Nucleus accumbens (tissue), 56 donors: Measurements from ENCODE around the gene TOMM20.
A peak's percentile ranks its signal among the peaks of the same experiment; 100 is the strongest.
"Not testable (repeated sequence)": the region's sequence is repeated elsewhere in the genome, so short reads cannot be mapped to it uniquely, and the experiment has no call there.

Experiments
- DNase-seq, 56 donors: peaks; one replicate each; lab custom pipeline; 2025; lab: John Stamatoyannopoulos, UW

TOMM20 gene

GRCh38 chr1:235105051-235106043 is 23.3 kb downstream of the TOMM20 start:
- DNase-seq: no peak

GRCh38 chr1:235102993-235103411 is 25.6 kb downstream of the TOMM20 start:
- peak in 15 of 56 donors; percentile 5 to 56 (median 23) for DNase-seq

- no peak for DNase-seq
Measured at GRCh38 chr1:235102259-235102582, 26.4 kb downstream of the TOMM20 start.

DNA sequence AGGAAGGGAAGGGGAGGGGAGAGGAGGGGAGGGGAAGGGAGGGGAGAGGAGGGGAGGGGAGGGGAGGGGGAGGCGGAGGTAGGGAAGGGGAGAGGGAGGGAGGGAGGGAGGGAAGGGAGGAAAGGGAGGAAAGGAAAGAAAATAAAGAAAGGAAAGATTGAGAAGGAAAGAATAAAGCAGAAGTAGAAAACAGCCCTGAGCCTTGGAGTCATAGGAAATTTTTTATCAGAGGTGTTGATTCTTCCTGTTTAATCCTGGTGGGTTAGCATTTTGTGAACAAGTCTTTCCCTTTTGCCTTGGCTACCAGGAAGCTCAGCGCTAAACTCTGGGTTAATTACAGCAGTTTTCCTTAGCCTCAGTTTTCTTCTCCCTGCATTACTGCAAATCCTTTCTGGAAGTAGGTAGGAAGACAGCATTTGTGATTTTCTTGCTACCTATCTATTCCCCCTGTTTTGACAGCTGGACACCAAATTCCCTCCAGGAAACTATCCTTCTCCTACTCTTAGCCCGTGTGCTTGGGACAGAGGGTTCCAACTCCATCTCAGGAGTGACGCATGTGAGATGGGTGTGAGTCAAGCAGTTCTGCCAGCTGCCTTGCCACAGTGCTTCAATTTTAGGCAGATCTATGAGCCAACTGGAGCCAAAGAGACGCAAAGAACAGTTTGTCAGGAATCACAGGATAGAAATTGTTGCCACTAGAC is 26.9 kb downstream of the TOMM20 start:
- no peak for DNase-seq

DNA sequence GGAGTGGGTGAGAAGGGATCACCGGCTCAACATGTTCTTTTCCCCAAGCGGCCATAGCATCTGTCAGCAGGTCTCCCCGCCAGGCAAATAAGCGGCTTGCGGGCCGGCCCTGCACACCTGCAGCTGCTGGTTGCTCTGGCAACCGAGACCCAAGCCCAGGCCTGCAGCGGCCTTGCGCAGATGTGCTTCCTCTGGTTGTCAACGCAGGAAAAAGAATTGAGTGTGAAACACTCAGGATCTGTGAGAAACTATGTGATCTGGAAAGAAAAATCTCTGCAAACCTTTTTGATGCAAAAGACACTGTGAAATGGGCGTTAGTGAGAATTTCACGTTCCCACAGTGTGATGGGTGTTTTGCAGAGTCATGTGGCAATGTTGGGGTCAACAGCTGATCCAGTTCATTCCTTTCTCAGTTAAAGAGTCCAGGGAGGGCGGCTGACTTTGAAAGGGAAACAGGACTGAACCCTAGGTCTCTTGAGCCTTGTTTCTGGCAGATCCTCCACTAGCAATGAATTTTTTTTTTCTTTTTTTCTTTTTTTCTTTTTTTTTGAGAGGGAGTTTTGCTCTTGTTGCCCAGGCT is 28.4 kb downstream of the TOMM20 start:
- no peak for DNase-seq

DNA sequence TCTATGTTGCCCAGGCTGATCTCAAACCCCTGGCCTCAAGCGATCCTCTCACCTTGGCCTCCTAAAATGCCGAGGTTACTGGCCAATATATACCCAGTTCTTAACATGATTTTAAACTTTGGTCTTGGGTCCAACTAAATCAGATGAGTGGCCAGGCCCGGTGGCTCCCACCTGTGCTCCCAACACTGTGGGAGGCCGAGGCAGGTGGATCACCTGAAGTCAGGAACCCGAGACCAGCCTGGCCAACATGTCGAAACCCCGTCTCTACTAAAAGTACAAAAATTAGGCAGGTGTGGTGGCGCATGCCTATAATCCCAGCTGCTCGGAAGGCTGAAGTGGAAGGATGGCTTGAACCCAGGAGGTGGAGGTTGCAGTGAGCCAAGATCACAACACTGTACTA is 29.6 kb downstream of the TOMM20 start:
- no peak for DNase-seq

GRCh38 chr1:235098547-235098946 is 30.1 kb downstream of the TOMM20 start:
- no peak for DNase-seq

DNA sequence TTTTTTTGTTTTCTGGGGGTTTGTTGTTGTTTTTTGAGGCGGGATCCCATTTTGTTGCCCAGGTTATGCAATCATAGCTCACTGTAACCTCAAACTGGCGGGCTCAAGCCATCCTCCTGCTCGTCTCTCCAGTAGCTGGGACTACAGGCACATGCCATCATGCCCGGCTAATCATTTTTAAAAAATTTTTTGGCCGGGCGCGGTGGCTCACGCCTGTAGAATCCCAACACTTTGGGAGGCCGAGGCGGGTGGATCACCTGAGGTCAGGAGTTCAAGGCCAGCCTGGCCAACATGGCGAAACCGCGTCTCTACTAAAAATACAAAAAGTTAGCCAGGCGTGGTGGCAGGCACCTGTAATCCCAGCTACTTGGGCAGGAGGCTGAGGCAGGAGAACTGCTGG is 31.1 kb downstream of the TOMM20 start:
- not testable (repeated sequence) for DNase-seq

- DNase-seq: no peak
Measured at GRCh38 chr1:235095938-235096562, 32.6 kb downstream of the TOMM20 start.

DNA sequence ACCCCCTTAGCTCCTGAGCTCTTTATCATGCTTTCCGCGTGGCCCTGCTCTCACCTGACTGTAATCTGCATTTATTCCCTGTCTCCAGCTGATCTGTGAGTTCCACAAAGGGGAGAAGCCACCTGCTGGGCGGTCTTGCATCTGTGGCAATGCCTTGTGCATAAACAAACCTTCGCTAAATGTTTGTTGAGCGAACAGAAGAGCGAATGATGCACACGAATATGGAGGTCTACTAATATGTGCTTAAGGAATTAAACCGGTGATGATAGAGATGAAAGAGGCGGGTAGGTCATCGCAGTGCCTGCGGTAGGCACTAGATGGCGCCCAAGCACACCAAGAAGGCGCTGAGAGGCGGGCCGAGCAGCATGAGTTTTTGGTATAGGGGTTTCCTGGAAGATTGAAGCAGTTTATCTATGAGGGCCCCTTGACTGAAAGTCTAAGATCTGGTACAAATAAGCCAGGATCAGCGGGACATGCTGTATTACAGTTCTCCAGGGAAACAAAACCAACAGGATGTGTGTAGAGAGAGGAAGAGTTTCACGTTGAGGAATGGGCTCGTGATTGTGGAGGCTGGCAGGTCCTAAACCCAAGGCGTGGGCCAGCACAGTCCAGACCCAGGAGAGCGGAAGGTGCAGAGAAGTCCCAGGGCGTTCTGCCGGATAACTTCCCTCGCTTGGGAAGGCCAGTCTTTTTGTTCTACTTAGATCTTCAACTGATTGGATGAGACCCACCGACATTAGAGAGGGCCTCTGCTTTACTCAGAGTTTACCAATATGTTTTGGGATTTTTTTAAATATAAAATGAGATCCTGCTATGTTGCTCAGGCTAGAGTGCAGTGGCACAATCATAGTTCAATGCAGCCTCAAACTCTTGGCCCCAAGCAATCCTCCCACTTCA is 34.7 kb downstream of the TOMM20 start:
- peak in 48 of 56 donors; percentile 19 to 85 (median 54) for DNase-seq

GRCh38 chr1:235093013-235093695 is 35.5 kb downstream of the TOMM20 start:
- peak in 40 of 56 donors; percentile 13 to 60 (median 40) for DNase-seq

DNA sequence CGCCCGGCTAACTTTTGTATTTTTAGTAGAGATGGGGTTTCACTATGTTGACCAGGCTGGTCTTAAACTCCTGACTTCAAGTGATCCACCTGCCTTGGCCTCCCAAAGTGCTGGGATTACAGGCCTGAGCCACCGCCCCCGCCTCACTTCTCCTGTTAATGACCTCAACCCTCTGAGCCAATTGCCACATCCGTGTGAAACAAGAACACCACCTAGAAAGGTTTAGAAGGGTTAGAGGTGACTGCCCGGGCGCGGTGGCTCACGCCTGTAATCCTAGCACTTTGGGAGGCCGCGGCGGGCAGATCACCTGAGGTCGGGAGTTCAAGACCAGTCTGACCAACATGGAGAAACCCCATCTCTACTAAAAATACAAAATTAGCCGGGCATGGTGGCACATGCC is 36.2 kb downstream of the TOMM20 start:
- DNase-seq: not testable (repeated sequence)

- not testable (repeated sequence) for DNase-seq
Measured at GRCh38 chr1:235092045-235092406, 36.6 kb downstream of the TOMM20 start.

GRCh38 chr1:235091319-235092044 is 37.2 kb downstream of the TOMM20 start:
- not testable (repeated sequence) for DNase-seq

DNA sequence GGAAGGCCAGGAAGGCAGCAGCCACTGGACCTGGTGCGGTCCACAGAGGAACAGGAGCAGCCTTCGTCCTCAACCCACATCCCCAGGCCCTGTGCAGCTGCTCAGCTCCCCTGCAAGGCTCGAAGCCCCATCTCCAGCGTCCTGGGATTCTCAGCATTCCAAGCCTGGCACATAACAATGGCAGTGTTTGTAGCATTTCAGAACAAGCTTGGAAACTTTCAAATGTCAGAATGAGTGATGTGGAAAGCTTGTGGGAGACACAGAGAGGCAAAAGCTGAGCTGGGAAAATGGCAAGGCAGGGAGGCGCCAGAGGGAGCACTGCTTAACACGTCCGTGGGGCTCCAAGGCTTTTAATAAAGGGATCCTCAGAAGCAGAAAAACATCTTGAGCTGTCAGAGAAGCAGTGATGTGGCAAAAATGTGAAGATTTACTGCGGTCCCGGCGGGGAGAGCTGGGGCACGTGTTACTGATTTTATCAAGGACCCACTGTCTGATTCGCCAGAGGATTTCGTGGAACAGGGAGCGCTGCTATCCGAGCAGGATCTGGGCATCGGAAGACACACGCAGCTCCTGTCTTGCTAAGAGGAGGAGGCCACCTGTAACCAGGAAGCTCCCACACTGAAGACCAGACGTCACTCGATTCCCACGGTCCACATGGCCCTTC is 38.1 kb downstream of the TOMM20 start:
- DNase-seq: peak in 2 of 56 donors; percentile 7 to 17

- no peak for DNase-seq
Measured at GRCh38 chr1:235088907-235089306, 39.7 kb downstream of the TOMM20 start.

DNA sequence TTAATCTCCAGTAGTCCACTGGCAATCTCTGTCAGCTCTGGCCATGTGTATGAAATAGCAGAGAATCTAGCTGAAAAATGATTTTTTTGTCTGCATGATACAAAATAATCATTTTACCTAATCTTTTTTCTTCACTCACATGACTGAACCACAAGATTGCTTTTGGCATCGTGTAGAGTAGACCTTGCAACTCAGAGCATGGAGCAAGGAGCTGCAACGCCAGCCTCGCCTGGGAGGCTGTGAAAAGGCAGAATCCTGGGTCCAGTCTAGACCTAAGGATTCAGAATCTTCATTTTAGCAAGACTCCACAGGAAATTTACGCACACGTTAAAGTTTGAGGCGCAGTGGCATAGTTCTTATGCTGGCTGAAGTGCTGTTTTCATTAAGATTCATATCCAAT is 40.2 kb downstream of the TOMM20 start:
- no peak for DNase-seq

GRCh38 chr1:235087906-235088305 is 40.7 kb downstream of the TOMM20 start:
- no peak for DNase-seq
